ENCODE results near the gene MTERF4. TPM values are rescaled to one million over a fixed set of nuclear protein-coding genes. Genes with fewer than 3 reads are reported as not detected.
"Not testable (repeated sequence)": the region's sequence is repeated elsewhere in the genome, so short reads cannot be mapped to it uniquely, and the experiment has no call there.

MTERF4 gene
- polyA plus RNA-seq, 2 donors = 21.5 to 32.7 TPM

DNA sequence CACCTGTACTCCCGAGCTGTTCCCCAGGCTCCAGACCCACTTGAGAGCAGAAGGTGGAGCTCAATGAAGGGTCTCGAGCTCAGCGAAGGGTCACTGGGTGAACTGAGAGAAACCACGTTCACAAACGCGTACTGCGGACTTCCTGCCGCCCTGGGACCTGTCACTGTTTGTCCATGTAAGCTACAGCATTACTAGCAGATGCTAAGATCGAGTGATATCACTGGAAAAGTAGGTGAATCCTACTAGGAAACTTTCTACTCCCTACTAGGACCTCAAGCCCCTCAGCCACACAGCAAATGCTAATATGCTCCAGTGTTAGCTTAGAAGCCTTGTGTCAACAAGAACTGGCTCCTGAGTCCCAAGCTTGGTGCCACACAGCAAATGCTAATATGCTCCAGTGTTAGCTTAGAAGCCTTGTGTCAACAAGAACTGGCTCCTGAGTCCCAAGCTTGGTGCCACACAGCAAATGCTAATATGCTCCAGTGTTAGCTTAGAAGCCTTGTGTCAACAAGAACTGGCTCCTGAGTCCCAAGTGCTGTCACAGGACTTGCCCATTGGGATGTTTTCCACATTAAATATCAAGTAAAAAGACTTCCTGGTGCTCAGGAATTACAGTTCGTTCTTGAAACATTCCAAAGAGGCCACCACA is 8.8 kb downstream of the MTERF4 start:
- H3K27ac ChIP-seq (ENCODE audit: low read depth in 2 of 2, low read length in 1 of 2) = not testable (repeated sequence)

DNA sequence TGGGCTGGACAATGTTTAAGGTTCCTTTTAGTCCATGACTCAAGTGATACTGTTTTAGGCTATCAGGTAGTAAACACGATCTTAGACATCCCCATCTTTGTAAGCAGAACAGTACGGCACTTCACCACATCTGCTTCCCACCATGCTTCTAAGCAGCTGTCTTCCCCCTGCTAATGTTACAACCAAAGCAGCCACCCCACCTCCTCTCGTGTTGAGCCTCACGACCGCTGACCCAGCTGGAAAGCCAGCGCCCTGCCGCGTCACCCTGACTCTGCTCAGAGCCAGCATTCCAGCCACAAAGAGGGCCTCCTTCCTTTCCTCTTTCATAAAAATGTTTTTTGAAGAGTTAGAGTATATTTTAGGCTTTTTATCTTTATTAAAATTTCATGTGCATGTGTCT is 9.4 kb downstream of the MTERF4 start:
- Histone ChIP-seq H3K27ac (ENCODE audit: low read depth in 2 of 2, low read length in 1 of 2) (no peak overlapping the region), H3K4me1 (ENCODE audit: control insufficient read depth in 2 of 2, insufficient read depth in 2 of 2, low read length in 1 of 2) (no peaks in the 10 kb centered on the region), H3K27me3 (ENCODE audit: control insufficient read depth in 1 of 2, insufficient read depth in 2 of 2, low read length in 2 of 2) (no peaks in the 10 kb centered on the region), H3K4me3 (ENCODE audit: low read depth in 1 of 2, low read length in 2 of 2) (no peak overlapping the region), H3K9me3 (ENCODE audit: control insufficient read depth in 2 of 2, insufficient read depth in 1 of 2, low read depth in 1 of 2, low read length in 1 of 2) (no peaks in the 10 kb centered on the region), H3K36me3 (ENCODE audit: control insufficient read depth in 2 of 2, insufficient read depth in 2 of 2, low read length in 1 of 2) (peaks cover 24 to 40% of the 10 kb centered on the region in 2 donors)
- 78 to 79% methylated on average over 8 of the region's 8 CpGs for WGBS, 2 donors

More for the DNA sequence above, 8.8 kb downstream of the MTERF4 start:
- not testable (repeated sequence) for H3K4me3 ChIP-seq (ENCODE audit: low read depth in 1 of 2, low read length in 2 of 2); H3K27me3 ChIP-seq (ENCODE audit: control insufficient read depth in 1 of 2, insufficient read depth in 2 of 2, low read length in 2 of 2); H3K9me3 ChIP-seq (ENCODE audit: control insufficient read depth in 2 of 2, insufficient read depth in 1 of 2, low read depth in 1 of 2, low read length in 1 of 2); H3K4me1 ChIP-seq (ENCODE audit: control insufficient read depth in 2 of 2, insufficient read depth in 2 of 2, low read length in 1 of 2)
- 74 to 82% methylated on average over 10 of the region's 10 CpGs for WGBS, 2 donors
- peaks cover 20 to 36% of the 10 kb centered on the region in 2 donors for H3K36me3 ChIP-seq (ENCODE audit: control insufficient read depth in 2 of 2, insufficient read depth in 2 of 2, low read length in 1 of 2)

DNA sequence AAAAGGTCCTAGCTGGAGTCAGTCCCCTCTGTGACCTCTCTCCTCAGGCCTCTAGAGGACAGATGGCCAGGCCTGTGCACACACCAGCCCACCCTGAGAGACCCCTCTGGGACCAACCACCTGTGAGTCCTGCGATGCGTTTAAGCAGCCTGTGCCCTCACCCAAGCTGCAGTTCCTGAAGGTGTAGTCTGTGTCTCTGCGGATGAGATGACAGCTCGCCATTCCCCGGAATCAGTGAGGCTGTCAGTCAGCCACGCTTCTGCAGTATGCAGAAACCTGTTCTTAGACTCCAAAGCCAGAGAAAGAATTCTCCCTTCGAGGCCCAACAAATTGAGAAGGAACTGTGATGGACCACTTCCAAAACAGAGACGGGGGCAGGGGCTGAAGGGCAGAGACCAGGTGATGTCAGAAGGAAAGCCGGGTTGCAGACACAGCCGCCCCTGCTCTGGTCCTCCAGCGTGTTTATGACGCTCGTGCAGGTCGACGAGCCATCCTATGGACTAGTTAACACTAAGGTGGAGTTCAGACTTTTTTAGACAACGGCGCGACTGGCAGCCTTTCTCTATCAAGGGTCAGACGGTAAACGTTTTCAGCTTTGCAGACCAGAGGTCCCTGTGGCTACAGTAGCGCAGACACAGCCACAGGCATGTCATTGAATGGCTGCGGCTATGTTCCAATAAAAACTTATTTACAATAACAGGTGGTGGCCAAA is 10.2 kb downstream of the MTERF4 start:
- H3K27me3 ChIP-seq (ENCODE audit: control insufficient read depth in 1 of 2, insufficient read depth in 2 of 2, low read length in 2 of 2) = no peaks in the 10 kb centered on the region
- 88 to 93% methylated on average over 22 of the region's 22 CpGs for WGBS, 2 donors
- no peaks in the 10 kb centered on the region for H3K9me3 ChIP-seq (ENCODE audit: control insufficient read depth in 2 of 2, insufficient read depth in 1 of 2, low read depth in 1 of 2, low read length in 1 of 2)
- no peaks in the 10 kb centered on the region for H3K4me1 ChIP-seq (ENCODE audit: control insufficient read depth in 2 of 2, insufficient read depth in 2 of 2, low read length in 1 of 2)
- H3K27ac ChIP-seq (ENCODE audit: low read depth in 2 of 2, low read length in 1 of 2) = no peak overlapping the region
- no peak overlapping the region for H3K4me3 ChIP-seq (ENCODE audit: low read depth in 1 of 2, low read length in 2 of 2)
- H3K36me3 ChIP-seq (ENCODE audit: control insufficient read depth in 2 of 2, insufficient read depth in 2 of 2, low read length in 1 of 2) = peaks cover 24 to 43% of the 10 kb centered on the region in 2 donors

DNA sequence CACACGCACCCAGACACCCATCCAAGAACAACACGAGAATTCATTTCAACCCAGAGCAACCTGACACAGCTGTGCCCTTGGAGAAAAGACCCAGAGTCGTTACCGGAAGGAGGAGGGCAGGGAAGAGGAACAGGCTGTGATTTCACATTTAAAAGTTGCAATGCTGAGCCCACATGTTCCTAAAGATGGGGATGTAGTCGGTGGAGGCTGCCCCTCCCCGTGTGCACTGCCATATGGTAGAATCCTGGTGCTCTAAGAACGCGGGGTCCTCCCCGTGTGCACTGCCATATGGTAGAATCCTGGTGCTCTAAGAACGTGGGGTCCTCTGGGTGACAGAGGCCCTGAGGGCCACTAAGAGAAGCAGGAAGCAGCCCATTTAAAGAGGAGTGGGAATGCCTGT is 10.9 kb downstream of the MTERF4 start:
- H3K4me3 ChIP-seq (ENCODE audit: low read depth in 1 of 2, low read length in 2 of 2) = no peak overlapping the region
- H3K4me1 ChIP-seq (ENCODE audit: control insufficient read depth in 2 of 2, insufficient read depth in 2 of 2, low read length in 1 of 2) = no peaks in the 10 kb centered on the region
- no peaks in the 10 kb centered on the region for H3K9me3 ChIP-seq (ENCODE audit: control insufficient read depth in 2 of 2, insufficient read depth in 1 of 2, low read depth in 1 of 2, low read length in 1 of 2)
- H3K36me3 ChIP-seq (ENCODE audit: control insufficient read depth in 2 of 2, insufficient read depth in 2 of 2, low read length in 1 of 2) = peaks cover 24 to 43% of the 10 kb centered on the region in 2 donors
- no peaks in the 10 kb centered on the region for H3K27me3 ChIP-seq (ENCODE audit: control insufficient read depth in 1 of 2, insufficient read depth in 2 of 2, low read length in 2 of 2)
- WGBS, 2 donors = 79% methylated on average over 10 of the region's 10 CpGs
- H3K27ac ChIP-seq (ENCODE audit: low read depth in 2 of 2, low read length in 1 of 2) = no peak overlapping the region

DNA sequence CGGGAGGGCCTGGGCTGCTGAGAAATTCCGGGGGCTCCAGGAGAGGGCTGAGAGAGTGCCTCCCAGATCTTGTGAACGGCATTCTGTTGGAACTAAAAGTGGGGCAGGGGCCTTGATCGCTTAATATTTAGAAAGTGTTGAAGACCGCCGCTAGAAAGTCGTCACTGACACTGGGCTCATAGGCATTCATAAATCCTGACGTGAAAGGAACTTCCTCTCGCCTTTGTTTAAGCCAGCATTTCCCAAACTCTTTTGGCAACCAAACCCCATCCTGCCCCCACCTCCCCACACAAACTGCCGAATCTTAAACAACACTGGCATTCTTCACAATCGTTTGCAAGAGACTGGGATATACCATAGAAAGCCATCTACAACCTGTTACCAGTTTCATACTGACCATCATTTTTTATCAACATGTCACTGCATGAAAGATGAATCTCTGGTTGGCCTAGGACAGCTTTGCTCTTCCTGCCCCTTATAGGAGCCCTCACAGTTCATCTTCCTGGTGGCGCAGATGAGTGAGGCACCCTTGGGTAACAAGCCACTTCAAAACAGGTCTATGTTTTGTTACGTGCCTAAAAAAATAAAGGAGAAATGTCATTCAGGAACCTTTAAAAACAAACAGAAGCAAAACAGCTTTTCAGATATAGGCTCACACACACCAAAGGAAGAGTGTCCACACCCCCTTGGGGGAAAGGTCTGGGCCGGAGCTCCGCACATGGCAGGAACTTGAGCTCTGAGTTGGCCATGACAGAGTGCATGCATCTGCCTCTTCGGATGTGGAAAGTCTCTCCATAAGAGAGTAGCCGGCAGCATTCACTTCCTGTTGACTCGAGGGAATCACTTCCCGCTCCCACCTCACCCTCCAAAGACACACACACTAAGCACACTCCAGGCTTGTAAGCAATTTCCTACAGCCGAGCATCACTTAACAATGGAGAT is 13.0 kb downstream of the MTERF4 start:
- Histone ChIP-seq H3K27me3 (ENCODE audit: control insufficient read depth in 1 of 2, insufficient read depth in 2 of 2, low read length in 2 of 2) (no peaks in the 10 kb centered on the region), H3K27ac (ENCODE audit: low read depth in 2 of 2, low read length in 1 of 2) (no peak overlapping the region), H3K4me1 (ENCODE audit: control insufficient read depth in 2 of 2, insufficient read depth in 2 of 2, low read length in 1 of 2) (no peaks in the 10 kb centered on the region), H3K4me3 (ENCODE audit: low read depth in 1 of 2, low read length in 2 of 2) (no peak overlapping the region), H3K9me3 (ENCODE audit: control insufficient read depth in 2 of 2, insufficient read depth in 1 of 2, low read depth in 1 of 2, low read length in 1 of 2) (no peaks in the 10 kb centered on the region), H3K36me3 (ENCODE audit: control insufficient read depth in 2 of 2, insufficient read depth in 2 of 2, low read length in 1 of 2) (peaks cover 18 to 37% of the 10 kb centered on the region in 2 donors)
- 74 to 83% methylated on average over 20 of the region's 20 CpGs for WGBS, 2 donors

DNA sequence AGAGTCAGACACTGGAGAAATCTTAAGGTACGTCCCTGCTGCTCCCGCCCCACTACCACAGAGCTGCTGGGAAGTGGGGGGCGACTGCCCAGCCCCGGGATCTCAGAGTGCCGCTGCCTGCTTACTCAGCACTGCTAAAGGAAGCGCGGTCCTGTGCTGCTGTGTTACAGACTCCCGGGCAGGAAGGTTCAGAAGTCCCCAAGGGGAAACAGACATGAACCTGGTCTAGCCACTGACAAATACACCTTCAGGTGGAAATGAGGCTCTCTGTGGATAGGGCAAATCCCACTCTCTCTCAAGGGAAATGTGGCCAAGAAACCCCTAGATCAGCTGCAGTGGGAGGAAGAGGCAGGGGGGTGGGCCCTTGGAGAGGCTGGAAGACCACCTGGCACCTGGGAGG is 13.7 kb downstream of the MTERF4 start:
- no peaks in the 10 kb centered on the region for H3K9me3 ChIP-seq (ENCODE audit: control insufficient read depth in 2 of 2, insufficient read depth in 1 of 2, low read depth in 1 of 2, low read length in 1 of 2)
- H3K27ac ChIP-seq (ENCODE audit: low read depth in 2 of 2, low read length in 1 of 2) = no peak overlapping the region
- no peak overlapping the region for H3K4me3 ChIP-seq (ENCODE audit: low read depth in 1 of 2, low read length in 2 of 2)
- no peaks in the 10 kb centered on the region for H3K4me1 ChIP-seq (ENCODE audit: control insufficient read depth in 2 of 2, insufficient read depth in 2 of 2, low read length in 1 of 2)
- no peaks in the 10 kb centered on the region for H3K27me3 ChIP-seq (ENCODE audit: control insufficient read depth in 1 of 2, insufficient read depth in 2 of 2, low read length in 2 of 2)
- WGBS, 2 donors = 82 to 90% methylated on average over 8 of the region's 8 CpGs
- H3K36me3 ChIP-seq (ENCODE audit: control insufficient read depth in 2 of 2, insufficient read depth in 2 of 2, low read length in 1 of 2) = peaks cover 13 to 33% of the 10 kb centered on the region in 2 donors

DNA sequence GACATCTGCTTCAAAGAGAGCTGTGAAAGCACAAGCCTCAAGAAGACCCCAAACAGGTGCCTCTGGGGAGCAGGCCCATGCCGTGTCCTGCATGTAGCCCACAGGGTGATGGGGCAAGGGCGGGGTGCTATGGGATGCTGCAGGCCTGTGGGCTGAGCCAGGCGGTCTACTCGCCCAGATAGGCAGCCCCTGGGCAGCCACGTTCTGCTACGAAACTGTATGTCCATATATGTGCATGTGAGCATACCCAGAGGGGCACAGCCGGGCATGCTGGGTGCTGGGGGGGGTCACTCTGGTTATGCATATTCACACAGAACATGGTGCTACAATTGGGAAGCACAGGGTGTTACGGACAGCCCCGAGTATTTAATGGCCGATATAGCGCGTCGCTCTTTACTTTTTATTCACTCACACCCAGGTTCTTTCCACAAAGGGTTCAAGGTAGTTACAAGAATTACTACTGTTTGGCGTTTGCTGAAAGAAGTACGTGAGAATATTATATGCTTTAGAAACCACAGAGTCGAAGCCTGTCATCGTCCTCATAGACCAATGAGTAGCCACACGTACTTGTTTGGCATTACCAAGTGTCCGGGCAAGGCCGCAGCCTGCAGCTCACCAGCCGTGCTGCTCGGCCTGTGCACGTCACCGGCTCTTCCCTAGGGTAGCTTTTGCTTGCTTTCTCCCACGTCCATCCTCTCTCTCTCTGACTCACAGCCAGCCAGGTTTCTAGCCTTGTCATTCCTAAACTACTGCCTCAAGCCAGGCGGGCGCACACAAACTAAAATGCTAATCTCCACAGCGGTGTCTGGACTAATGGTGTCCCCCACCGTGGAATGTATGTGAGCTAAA is 14.4 kb downstream of the MTERF4 start:
- H3K27ac ChIP-seq (ENCODE audit: low read depth in 2 of 2, low read length in 1 of 2) = no peak overlapping the region

DNA sequence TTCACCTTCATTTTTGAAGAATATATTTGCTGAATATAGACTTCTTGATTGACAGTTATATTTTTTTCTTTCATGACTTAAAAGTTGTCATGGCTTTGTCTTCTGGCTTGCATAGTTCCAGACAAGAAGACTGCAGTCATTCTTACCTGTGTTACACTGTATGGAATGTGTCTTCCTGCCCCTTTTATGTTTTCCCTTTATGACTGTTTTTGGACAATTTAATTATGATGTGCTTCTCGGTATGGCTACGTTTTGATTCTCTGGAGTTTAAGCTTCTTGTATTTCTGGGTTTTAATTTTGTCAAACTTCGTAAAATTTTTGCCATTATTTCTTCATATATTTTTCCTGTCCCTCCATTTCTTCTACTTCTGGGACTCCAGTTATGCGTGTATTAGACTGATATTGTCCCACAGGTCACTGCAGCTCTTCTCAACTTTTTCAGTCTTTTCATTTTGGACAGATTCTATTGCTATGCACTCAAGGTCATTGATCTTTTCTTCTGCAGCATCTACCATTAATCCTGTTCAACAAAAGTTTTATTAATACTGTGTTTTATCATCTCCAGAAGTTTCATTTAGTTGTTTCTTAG is 17.1 kb downstream of the MTERF4 start:
- H3K27me3 ChIP-seq (ENCODE audit: control insufficient read depth in 1 of 2, insufficient read depth in 2 of 2, low read length in 2 of 2) = no peaks in the 10 kb centered on the region
- 96 to 98% methylated on average over 4 of the region's 4 CpGs for WGBS, 2 donors
- no peak overlapping the region for H3K27ac ChIP-seq (ENCODE audit: low read depth in 2 of 2, low read length in 1 of 2)
- no peaks in the 10 kb centered on the region for H3K9me3 ChIP-seq (ENCODE audit: control insufficient read depth in 2 of 2, insufficient read depth in 1 of 2, low read depth in 1 of 2, low read length in 1 of 2)
- H3K4me1 ChIP-seq (ENCODE audit: control insufficient read depth in 2 of 2, insufficient read depth in 2 of 2, low read length in 1 of 2) = peaks cover 0 to 5% of the 10 kb centered on the region in 2 donors
- H3K4me3 ChIP-seq (ENCODE audit: low read depth in 1 of 2, low read length in 2 of 2) = no peak overlapping the region
- H3K36me3 ChIP-seq (ENCODE audit: control insufficient read depth in 2 of 2, insufficient read depth in 2 of 2, low read length in 1 of 2) = peaks cover 6 to 26% of the 10 kb centered on the region in 2 donors

More for the DNA sequence above, 14.4 kb downstream of the MTERF4 start:
- 93 to 94% methylated on average over 29 of the region's 29 CpGs for WGBS, 2 donors
- H3K9me3 ChIP-seq (ENCODE audit: control insufficient read depth in 2 of 2, insufficient read depth in 1 of 2, low read depth in 1 of 2, low read length in 1 of 2) = no peaks in the 10 kb centered on the region
- H3K4me3 ChIP-seq (ENCODE audit: low read depth in 1 of 2, low read length in 2 of 2) = no peak overlapping the region
- H3K27me3 ChIP-seq (ENCODE audit: control insufficient read depth in 1 of 2, insufficient read depth in 2 of 2, low read length in 2 of 2) = no peaks in the 10 kb centered on the region
- no peaks in the 10 kb centered on the region for H3K4me1 ChIP-seq (ENCODE audit: control insufficient read depth in 2 of 2, insufficient read depth in 2 of 2, low read length in 1 of 2)
- H3K36me3 ChIP-seq (ENCODE audit: control insufficient read depth in 2 of 2, insufficient read depth in 2 of 2, low read length in 1 of 2) = peaks cover 13 to 29% of the 10 kb centered on the region in 2 donors

Data from esophagus (tissue), 2 donors.